AG09309 (cell line): ENCODE data around the gene EIPR1.

Source experiments
- DNase-seq: peaks from one replicate; pipeline ENCODE4 v3.0.0-alpha.2; 2010; ENCODE audit warnings: low read depth
- H3K4me3 ChIP-seq: 2 replicates; pipeline ENCODE4 v1.5.1; 2011; ENCODE audit warnings: mild to moderate bottlenecking, low read depth, low read length, moderate library complexity; ENCODE audit not compliant: control insufficient read depth
- CTCF ChIP-seq: IDR thresholded peaks from 2 replicates; pipeline ENCODE4 v1.5.1; 2011; ENCODE audit warnings: mild to moderate bottlenecking, low read depth, low read length, inconsistent platforms; ENCODE audit not compliant: insufficient read depth, control insufficient read depth; ENCODE audit errors: missing control alignments

EIPR1 gene

DNA sequence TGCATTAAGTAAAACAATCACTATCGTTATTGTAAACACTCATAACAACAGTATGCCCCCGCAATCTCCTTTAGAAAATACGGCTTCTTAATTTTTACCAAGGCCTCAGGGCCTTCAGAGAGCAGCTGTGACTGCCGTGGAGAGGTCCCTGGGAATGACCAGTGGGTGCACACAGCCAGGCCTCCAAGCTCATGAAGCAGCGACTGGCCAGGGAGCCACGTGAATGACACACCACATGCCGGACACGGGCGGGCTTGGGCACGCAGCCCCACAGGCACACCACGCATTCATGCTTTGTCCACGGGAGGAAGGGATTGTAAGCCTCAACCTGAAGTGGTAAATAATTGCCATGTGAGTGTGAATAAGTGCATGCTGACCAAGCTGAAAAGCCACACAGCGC is 121.0 kb downstream of the EIPR1 start:
- H3K4me3 ChIP-seq: no peak overlapping the region
- no peak for TF ChIP-seq CTCF
- DNase-seq: no peak

DNA sequence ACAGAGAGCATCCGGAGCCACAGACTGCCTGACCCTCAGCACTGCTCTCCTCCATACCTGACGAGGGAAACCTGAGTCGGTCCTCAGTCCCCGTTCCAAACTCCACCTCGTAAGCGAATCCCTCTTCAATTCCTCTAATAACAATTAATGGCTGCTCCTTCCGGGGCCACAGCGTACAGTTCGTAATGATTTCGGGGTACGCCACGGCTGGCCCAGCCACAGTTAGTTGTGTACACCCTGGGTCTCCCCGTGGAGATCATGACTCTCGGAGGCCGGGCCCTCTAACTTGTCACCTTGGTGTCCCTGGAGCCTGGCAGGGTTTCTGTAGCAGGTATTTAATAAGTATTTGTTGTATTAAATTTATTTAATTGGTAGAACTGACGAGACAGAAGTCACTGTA is 121.5 kb downstream of the EIPR1 start:
- H3K4me3 ChIP-seq: no peak overlapping the region
- no peak for TF ChIP-seq CTCF
- no peak for DNase-seq

DNA sequence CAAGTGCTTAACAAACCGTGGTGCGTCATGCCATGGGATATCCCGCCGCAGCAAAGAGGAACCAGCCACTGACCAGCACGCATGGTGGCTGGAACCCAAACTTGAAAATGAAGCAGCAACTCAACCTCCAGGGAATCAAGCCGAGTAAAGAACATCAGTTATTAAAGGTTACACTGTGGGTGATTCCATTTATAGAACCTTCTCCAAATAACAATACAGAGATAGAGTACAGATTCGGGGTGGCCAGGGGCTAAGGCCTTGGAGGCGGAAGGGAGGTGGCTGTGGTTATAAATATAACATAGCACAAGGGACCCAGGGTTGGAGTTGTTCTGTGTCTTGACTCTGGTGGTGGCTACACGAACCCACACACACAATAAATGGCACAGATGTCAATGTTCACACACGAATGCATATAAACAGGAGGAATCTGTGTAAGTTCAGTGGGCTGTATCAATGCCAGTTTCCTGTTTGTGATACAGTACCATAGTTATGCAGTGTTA is 123.1 kb downstream of the EIPR1 start:
- H3K4me3 ChIP-seq: no peak overlapping the region
- TF ChIP-seq CTCF: no peak
- no peak for DNase-seq

GRCh38 chr2:3253913-3254441 is 123.6 kb downstream of the EIPR1 start:
- no peak for DNase-seq
- no peak for TF ChIP-seq CTCF
- H3K4me3 ChIP-seq: no peak overlapping the region

- no peak for TF ChIP-seq CTCF
- H3K4me3 ChIP-seq: no peak overlapping the region
- no peak for DNase-seq
These were observed 125.7 kb downstream of the EIPR1 start for GRCh38 chr2:3251946-3252345.

DNA sequence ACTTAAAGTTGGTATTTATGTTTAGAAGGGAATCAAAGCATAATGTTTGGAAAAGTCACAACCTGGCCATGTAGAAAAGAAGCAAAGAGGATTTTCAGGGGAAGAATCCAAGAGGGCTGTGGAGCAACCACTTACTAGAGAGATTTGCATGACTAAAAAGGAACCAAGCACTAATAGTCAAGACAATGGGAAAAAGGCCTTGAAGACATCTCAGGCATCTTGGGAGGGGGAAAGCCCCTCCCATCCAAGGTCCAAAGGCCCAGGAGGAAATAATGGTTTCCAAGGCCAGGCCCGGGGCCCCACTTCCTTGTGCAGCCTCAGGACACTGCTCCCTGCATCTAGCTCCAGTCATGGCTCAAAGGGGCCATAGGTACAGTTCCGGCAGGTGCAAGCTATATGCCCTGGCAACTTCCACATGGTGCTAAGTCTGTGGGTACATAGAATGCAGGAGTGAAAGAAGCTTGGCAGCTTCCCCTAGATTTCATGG is 128.1 kb downstream of the EIPR1 start:
- no peak for DNase-seq
- no peak for TF ChIP-seq CTCF
- no peak overlapping the region for H3K4me3 ChIP-seq
